Fibroblast of skin of right biceps (primary cell): ENCODE measurements around the gene LHFPL2.
A peak's percentile ranks its signal among the peaks of the same experiment; 100 is the strongest.
"Not testable (repeated sequence)": the region's sequence is repeated elsewhere in the genome, so short reads cannot be mapped to it uniquely, and the experiment has no call there.

Experiments used
- DNase-seq: peaks from one replicate; pipeline ENCODE4 v3.0.0-alpha.2; 2013

The LHFPL2 gene

DNA sequence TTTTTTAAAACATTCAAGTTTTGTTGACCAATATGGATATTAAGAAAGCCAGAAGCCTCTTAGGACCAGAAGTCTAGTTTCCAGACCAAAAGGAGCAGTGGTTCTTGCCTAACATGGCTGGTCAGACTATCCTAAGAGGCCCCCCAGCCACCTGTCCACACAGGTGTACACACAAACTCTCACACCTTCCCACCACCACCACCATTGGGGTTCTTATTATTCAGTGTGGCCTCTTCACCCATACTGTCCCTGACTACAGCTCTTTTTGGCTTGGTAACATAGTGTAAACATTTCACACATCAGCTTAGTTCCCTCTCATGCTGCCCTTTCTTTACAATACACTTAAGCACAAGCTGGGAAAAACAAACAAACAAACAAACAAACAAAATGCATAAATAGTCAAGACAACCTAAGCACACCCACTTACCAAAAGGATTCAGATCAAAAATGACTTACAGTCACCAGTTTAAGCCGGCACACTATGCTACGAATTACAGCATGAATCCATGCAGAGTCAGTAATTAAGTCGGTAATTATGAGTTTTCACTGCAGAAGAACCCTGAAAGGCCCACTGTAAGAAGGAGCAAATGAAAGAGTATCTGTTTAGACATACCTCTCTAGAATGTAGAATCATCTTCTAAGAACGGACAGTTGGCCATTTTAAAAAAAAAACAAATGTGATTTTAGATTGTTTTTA lies 9.5 kb downstream of the LHFPL2 start:
- DNase-seq: no peak

GRCh38 chr5:78638423-78638822 lies 10.1 kb downstream of the LHFPL2 start:
- peak; percentile 80 for DNase-seq

- DNase-seq: no peak
Observed at GRCh38 chr5:78637468-78637867, 11.1 kb downstream of the LHFPL2 start.

GRCh38 chr5:78636682-78637081 lies 11.9 kb downstream of the LHFPL2 start:
- DNase-seq: no peak

DNA sequence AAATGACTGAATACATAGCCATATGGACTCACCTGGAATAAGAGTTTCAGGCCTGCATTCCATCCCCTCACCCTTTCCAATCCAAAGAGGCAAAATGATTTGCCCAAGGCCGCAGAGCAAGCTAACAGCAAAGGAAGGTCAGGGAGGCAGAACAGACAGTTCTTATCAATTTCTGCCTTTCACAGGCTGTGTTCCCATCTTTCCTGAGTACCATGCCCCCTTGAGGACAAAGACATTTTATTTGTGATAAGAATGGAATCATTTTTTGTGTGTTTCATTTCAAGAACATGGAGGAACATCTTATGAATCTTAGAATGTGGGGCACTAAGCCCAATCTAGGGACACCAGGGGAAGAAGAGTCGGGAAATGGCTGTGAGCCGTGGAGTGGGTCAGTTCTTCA lies 13.9 kb downstream of the LHFPL2 start:
- no peak for DNase-seq

- no peak for DNase-seq
Observed at GRCh38 chr5:78634229-78634628, 14.3 kb downstream of the LHFPL2 start.

DNA sequence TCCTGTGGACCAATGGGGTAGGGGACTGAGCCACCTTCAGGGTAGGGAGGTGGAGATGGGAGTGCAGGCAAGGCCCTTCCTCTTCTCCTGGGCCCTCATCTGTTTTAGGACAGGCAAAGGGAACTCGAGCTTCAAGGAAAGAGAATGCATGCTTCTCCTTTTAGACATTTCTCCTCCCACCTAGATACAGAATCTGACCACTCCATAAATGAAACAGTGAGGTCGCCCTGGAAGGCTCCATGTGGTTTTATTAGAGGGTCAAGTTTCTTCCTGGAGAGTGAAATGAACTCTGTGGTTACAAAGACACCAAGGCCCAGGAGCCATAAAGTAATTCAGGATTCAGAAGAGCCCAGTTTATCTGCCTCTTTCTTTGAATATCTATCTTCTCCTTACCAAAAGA lies 14.9 kb downstream of the LHFPL2 start:
- DNase-seq: no peak

GRCh38 chr5:78632467-78632866 lies 16.1 kb downstream of the LHFPL2 start:
- DNase-seq: no peak

- no peak for DNase-seq
Observed at GRCh38 chr5:78631931-78632330, 16.6 kb downstream of the LHFPL2 start.

GRCh38 chr5:78630047-78630446 lies 18.5 kb downstream of the LHFPL2 start:
- DNase-seq: no peak

DNA sequence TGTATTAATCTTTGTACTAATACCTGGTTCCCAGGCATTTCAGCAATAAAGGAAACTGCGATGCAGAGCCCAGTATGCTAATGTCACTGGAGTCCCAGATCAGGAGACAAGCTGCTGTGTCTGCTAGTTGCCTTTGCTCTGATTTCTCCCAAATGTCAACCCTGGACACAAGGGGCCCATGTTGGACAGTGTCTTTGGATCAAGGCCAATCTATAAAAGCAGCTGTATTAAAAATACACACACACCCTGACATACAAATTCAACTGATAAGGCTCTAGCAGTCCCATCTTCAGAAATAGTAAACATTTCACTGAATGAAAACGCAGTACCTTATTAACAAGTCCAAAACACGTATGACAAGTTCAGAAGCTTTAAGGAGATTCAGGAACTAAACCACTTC lies 18.9 kb downstream of the LHFPL2 start:
- no peak for DNase-seq

GRCh38 chr5:78628270-78628992 lies 20.1 kb downstream of the LHFPL2 start:
- DNase-seq: peak; percentile 38

- DNase-seq: peak; percentile 50
Observed at GRCh38 chr5:78627766-78628165, 20.8 kb downstream of the LHFPL2 start.

DNA sequence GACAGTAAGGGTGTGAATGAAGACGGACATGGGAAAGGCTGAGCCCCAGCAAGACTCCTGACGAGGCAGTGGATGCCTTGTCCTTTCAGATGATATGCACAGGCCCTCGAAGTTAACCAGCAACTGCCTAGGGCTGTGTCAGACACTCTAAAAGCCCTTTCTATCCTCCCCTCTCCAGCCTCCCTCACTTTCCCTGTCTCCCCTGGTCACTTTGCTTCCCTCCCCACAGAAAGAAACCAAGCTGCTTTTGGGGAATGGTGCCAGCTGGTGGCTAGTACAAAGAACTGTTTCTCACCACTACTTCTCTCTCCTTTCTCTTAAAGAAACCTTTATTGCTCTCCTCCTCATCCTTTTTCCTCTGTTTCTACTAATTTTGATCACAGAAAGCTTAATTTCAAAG lies 21.4 kb downstream of the LHFPL2 start:
- DNase-seq: peak; percentile 40

DNA sequence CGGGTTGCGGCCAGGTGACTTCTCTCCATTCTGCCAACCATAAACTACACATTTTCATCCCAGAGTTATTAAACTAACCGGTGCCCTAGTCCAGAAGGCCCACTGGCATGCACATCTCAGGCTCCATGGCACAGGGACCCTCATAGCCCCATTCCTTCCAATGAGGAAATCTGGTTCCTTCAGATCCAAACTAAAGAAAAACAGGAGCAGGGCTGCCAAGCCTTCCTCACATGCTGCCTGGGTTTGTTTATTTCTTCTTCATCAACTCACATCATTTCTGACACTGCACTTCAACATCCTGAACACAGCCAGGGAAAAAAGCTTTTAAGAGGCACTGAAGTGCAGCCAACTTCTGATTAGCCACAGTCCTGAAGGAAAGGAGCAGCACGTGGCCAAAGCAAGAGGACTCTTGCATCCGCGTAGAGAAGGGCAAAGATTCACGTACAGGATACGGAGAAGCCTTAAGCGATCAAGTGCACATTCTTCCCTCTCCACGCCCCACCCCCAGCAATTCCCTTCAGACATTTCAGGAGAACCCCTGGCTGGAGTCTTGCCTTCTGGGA lies 22.5 kb downstream of the LHFPL2 start:
- no peak for DNase-seq

- DNase-seq: no peak
Observed at GRCh38 chr5:78624992-78625391, 23.6 kb downstream of the LHFPL2 start.

- no peak for DNase-seq
Observed at GRCh38 chr5:78624011-78624541, 24.5 kb downstream of the LHFPL2 start.

GRCh38 chr5:78622302-78622971 lies 26.1 kb downstream of the LHFPL2 start:
- no peak for DNase-seq

GRCh38 chr5:78621291-78621738 lies 27.3 kb downstream of the LHFPL2 start:
- DNase-seq: peak; percentile 58

GRCh38 chr5:78620119-78620518 lies 28.5 kb downstream of the LHFPL2 start:
- not testable (repeated sequence) for DNase-seq

DNA sequence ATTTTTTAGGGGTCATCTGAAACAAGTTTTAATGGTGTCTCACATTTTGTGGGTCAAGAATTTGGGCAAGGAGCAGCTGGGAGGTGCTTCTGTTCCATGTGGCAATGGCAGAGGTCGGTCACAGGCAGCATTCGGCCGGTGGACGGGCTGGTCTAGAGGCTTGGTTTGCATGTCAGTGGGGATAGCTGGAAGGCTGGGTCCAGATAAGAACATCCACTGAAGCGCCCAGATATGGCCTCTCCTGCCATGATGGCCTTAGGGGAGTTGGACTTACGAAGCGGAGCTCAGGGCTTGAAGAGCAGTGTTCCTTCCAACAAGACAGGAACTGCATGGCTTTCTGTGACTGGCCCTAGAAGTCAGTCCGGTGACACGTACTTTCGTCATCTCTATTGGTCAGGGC lies 30.3 kb downstream of the LHFPL2 start:
- DNase-seq: no peak

- DNase-seq: no peak
Observed at GRCh38 chr5:78615697-78616096, 32.9 kb downstream of the LHFPL2 start.

- no peak for DNase-seq
Observed at GRCh38 chr5:78614816-78615215, 33.8 kb downstream of the LHFPL2 start.
